Endometrial microvascular endothelial cells (primary cell): ENCODE results near the gene HTR7. TPM values are rescaled to one million over a fixed set of nuclear protein-coding genes. Genes with fewer than 3 reads are reported as not detected.
"Not testable (repeated sequence)": the region's sequence is repeated elsewhere in the genome, so short reads cannot be mapped to it uniquely, and the experiment has no call there.

Experiments
- in situ Hi-C: cut with HindIII; loops from 2 replicates; pipeline ENCODE4 v1.10.0; 2017; ENCODE audit warnings: low sequenced_read_pairs, low pct_unique_long_range_greater_than_20kb; ENCODE audit errors: inconsistent ontology term
- total RNA-seq: library from RNA; depleted of rRNA; stranded (reverse); fragments of >200 nt; gene quantifications from one replicate; pipeline ENCODE4 v1.2.3, GENCODE V29; 2015; ENCODE audit errors: inconsistent ontology term

Gene HTR7
- total RNA-seq, 1 donor from 2014 or later = 1.3 TPM

DNA sequence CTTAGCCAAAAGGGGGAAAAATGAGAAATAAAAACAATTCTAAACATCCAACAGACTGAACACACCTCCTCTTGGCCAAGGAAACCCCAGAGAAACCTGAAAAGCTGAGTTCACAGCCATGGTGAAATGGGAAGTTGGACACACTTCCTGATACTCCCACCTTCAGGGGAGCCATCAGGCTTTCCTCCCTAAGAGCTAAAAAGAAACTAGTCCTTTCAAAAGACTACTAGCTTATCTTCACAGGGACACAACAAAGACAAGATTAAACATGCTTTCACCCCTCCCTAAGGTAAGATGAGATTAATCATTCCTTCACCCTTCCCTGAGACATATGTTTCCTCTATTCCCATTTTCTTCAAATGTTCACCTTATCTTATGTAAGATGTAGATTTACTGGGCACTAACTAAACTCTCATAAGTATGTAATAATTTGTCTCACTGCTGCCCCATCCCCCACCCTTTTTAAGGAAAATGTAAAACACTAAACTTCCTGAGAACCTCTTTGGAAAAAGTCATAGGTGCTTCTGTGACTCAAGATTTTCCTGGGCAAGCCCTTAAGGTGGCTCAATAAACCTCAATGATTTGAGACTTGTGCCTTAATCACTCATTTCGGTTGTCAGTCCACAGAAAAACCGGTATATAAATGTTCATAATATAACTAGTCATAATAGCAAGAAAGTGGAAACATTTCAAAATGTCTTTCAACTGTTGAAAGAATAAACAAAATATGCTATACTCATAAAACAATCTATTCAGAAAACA, 40.5 kb downstream of the HTR7 start:
- in situ Hi-C loops = no loop called here

DNA sequence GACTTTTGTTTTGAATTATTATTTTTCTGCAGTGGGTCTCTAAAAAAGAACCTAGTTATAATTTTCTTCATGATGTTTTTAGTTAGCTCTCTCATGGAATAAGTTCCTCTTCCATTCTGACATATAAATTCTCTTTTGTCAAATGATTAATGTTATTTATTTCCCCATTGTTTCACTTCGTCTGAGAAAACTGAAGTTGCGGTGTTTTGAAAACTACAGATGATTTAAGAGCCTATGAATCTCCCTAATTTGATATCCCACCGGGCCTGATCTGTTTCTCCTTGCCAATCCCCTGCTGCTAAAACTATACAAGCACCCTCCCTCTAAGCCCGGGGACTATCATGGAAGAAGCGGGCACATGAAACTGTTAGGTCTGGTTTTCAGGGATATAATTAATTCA, 41.4 kb downstream of the HTR7 start:
- in situ Hi-C loops = no loop called here

DNA sequence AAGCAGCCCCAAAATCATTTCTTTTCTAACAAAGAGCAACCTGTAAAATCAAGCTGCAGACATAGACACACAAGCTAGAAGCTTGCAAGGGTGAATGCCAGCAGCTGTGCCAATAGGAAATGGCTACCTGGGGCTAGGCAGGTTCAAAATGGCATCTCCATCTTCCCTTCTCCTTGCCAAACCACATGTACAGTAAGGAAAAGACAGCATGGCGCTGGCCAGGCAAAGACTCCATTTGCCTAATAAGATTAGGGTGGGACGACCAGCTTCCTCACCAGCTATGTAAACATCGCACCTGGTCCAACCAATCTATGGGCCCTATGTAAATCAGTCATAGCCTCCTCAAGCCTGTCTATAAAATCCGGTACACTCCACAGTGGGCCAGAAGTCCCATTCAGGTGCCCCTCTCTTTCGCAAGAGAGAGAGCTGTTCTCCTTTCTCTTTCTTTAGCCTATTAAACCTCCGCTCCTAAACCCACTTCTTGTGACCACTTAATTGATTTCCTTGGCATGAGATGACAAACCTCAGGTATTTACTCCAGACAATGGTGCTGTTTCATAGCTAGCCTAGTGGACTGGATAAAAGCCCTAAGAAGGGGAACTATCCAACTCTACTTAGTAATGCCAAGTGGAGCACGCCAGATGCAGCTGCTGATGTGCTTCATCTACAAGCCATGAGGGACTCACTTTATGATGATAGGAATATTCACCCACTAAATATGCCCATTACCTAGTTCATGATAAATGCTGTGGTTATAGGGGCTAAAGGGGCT, 44.1 kb downstream of the HTR7 start:
- in situ Hi-C loops = no loop called here

DNA sequence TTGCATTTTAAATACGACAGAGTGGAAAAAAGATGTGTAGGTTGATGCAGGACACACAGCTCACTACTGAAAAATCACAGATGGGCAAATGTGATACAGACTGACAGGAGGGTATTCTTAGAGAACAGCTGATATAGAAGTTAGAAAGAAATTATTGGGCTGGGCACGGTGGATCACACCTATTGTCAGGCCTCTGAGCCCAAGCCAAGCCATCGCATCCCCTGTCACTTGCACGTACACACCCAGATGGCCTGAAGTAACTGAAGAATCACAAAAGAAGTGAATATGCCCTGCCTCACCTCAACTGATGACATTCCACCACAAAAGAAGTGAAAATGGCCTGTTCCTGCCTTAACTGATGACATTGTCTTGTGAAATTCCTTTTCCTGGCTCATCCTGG, 50.7 kb downstream of the HTR7 start:
- in situ Hi-C loops = not testable (repeated sequence)

DNA sequence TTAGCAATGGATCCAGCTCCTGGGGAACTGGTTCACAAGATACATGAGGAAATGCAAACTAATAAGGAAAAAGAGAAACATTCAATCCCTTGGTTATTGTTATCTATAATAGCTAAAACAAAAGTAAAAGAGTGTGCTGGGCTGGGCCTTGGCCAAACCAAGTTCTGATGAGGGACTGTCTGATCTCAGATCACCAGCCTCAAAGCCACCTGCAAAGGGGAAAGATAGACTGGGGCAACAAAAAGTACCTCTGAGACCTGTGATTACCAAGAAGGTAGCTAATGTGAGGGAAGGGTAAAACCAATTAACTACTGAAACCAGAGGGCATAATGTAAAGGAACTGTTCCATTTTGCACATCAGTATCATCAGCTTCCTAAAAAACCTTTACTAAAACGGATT, 51.2 kb downstream of the HTR7 start:
- in situ Hi-C loops = no loop called here

DNA sequence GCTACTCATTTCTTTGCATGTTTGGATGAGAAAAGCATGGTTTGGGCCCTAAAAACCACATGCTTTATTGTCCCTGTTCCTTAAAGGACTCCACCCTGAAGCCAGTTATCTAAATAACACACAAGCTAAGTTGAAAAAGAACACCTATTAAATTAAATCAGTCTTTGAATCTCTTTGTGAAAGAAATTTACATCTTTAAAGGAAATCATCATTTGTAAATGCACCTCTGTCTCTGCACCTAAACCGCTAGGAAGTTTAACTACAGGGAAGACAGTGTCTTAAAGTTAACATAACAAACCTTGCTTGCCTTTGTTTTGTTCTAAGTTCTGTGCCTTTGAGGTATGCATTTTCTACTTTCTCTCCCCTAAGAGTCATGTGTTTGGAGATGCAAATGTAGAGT, 52.6 kb downstream of the HTR7 start:
- in situ Hi-C loops = no loop called here

DNA sequence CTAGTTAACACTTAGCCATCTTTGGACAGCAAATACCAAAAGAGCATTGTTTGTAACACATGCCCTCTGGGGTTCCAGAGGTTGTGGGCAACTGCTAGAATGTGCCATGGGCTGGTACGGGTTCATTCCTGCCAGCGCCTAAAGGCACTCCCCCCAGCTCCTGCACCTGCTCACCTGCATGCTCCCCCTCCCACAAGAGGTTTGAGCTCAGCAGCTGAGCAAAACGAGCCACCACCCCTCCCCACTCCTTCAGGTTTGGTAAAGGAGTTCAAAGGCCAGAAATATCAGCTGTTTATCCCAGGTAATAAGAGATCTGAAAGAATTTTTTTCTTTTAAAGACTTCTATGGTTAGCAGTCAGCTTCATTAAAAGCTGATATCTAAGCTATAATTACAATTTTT, 53.5 kb downstream of the HTR7 start:
- in situ Hi-C loops = no loop called here

DNA sequence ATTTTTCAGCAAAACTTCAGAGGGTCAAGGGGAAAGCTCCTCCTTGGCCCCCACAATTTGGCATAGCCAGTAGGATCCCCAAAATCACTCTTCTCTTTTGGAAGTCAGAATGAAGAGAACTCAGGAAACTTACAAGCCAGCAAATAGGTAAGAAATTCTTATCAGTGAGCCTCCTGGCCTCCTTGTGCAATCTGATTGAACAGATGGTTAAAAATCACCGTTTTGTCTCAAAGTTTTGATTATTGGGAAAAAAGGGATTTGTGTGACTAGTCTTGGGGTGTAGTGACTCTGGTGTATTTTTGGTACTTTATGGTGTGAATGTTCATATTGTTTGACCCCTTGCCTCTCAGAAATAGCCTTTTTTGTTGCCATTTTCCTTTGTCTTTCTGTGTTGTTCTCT, 56.2 kb downstream of the HTR7 start:
- in situ Hi-C loops = no loop called here

DNA sequence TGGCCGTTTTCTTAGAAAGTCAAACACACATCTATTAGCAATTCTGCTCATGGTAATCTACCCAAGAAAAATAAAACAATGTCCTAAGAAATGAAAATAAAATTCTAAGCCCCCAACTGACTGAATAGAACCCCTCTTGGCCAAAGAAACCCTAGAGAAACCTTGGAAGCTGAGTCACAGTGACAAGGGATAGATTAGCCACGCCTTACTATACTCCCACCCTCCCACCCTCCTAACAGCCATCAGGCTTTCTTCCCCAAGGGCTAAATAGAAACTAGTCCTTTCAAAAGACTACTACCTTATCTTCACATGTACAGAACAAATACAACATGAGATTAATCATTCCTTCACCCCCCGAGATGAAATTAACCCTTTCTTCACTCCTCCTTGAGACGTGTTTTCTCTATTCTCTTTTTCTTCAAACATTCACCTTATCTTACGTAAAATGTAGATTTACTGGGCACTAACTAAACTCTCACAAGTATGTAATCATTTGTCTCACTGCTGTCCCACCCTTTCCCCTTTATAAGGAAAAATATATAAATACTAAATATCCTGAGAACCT, 57.5 kb downstream of the HTR7 start:
- in situ Hi-C loops = no loop called here

DNA sequence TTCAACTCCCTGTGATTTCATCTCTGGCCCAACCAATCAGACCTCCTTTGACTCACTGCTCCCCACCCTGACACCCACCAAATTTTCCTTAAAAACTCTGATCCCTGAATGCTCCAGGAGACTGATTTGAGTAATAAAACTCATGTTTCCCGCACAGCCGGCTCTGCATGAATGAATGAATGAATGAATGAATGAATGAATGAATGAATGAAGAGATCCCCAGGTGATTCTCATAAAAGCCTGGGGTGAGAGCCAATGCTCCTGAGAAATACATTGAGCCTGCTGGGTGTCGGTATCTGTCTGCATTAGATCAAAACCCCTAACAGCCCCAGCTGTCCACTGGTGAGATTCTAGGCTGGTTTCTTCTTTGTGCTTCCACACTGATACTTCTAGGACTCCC, 58.7 kb downstream of the HTR7 start:
- in situ Hi-C loops = no loop called here

DNA sequence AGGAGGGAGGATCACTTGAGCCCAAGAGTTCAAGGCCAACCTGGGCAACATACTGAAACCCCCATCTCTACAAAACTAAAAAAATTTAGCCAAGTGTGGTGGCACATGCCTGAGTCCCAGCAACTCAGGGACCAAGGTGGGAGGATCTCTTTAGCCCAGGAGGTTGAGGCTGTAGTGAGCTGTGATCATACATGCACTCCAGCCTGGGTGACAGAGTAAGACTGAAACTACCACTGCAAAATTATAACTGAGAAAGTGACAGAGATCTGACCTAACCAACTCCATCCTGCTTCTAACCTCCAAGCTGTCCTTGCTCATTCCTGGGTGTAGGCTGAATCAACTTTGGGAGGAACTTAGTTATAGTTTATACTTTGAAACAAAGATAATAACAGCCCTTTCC, 59.4 kb downstream of the HTR7 start:
- in situ Hi-C loops = no loop called here

DNA sequence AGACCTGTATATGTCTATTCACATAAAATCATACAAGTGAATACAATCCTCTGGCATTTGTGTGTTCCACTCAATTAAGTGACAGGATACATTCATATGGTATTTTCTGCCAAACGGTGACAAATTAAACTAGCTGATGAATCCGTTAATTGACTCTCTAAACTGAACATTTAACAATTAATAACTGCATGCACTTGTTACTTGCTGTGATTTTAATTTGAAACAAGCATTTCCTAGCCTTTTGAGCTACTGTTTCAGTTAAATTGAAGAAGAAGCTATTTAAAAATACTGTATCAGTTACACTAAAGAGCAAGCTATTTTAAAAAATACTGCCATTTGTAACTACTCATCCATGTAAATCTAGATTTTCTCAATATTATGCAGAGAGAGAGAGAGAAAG, 67.4 kb downstream of the HTR7 start:
- in situ Hi-C loops = no loop called here

DNA sequence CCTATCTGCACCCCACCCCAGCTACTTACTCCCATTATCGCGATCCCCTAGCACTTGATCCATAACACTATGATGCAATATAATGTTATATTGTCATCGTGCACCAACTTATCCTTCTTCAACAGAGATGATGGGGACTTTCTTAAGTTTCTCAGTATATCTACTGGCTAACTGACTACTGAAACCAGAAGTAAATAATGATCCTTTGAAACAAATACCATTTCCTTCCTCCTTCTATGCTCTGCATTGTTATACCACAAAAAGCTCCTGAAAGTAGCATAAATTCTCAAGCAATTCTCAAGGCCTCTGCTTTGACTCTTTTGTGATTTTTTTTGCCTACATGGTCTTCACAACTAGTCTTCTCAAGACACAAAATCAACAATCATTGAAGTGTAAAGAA, 68.9 kb downstream of the HTR7 start:
- in situ Hi-C loops = no loop called here

DNA sequence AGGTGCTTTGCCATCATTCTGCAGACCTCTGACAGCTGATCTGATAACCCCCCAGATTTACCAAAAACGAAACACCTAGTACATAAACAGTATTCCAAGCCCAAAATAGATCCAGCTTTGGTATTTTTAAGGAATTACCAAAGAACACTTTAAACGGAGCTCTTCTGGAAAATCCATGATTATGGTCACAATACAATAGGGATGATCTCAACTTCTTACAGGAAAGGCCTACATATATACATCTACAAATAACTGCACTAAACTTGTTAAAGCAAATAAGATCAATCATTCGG, 69.7 kb downstream of the HTR7 start:
- in situ Hi-C loops = no loop called here

DNA sequence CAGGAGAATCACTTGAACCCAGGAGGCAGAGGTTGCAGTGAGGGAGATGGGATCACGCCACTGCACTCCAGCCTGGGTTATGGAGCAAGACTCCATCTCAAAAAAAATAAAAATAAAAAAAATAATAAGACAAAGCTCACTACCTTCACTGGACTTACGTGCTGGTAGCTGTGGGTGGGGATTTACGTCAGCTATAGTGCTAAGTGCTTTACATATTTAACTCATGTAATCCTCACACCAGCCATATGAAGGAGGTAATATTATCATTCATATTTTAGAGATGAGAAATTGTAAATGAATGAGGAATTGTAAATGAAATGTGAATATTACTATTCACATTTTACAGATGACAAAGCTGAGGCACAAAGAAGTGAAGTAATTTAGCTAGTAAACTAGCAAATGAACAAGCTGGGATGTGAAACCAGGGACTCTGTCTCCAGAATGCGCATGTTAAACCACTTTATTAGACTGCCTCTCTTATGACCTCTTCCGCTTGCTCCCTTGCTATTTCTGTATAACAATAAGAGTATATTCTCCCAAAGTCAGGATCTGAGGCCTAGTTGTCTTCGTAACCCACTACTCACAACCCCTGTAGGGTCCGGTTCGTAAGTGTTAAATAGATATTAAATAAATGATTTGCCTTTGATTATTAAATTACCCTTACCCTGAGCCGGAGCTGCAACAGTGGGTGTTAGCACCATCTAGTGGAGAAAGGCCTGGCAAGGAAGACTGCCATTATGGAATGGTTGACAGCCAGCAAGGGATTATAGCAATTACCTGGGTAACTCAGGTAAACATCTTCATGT, 70.2 kb downstream of the HTR7 start:
- in situ Hi-C loops = no loop called here

DNA sequence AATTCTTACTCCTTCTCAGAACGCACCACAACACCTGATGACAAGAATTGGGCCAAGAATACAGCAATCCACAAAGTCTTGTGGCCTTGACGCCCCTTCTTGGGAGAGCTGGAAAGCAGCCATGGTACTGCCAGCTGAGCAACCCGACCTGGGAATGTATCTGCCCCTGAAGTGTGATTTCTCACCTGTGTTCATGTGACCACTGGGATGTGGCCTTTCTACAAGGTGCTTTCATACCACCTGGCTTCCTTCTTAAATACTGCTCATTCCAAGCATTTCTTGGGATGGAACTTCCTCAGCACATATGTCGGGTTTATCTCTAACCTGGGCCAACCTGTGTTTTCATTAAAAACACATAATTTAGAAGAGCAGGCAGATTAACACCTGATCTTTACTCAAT, 72.1 kb downstream of the HTR7 start:
- in situ Hi-C loops = no loop called here

DNA sequence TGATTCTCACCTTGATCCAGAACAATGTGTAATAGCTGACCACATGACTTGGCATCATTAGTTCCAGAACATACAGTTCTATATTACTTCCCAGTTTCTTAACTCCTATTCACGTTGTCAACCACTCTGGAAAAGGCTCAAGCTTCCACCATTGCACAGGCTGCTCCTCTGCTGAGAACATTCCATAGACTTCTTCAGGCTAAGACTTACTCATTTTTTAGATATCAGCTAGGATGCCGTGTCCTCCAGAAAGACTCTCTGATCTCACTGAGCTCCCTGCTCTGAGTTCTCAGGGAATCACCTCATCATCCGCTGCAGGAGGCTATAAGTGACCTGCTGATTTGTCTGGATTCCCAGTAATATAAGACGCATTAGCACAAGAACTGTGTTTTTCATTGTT, 73.1 kb downstream of the HTR7 start:
- in situ Hi-C loops = no loop called here

DNA sequence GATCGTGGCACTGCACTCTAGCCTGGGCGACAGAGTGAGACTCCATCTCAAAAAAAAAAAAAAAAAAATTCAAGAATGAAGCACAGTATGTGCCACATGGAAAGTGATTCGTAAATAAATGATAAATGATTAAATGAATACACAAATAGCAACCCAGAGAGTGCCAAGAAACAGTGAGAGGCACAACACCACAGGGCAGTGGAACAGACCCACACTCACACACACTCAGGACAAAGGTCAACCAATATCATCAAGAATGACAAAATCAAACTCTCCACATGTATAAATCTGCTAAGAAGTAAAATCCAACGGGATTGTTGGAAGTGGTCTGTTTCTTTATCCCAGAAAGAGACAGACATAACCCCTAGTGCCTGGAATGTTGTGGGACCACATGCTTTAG, 77.4 kb downstream of the HTR7 start:
- in situ Hi-C loops = no loop called here

DNA sequence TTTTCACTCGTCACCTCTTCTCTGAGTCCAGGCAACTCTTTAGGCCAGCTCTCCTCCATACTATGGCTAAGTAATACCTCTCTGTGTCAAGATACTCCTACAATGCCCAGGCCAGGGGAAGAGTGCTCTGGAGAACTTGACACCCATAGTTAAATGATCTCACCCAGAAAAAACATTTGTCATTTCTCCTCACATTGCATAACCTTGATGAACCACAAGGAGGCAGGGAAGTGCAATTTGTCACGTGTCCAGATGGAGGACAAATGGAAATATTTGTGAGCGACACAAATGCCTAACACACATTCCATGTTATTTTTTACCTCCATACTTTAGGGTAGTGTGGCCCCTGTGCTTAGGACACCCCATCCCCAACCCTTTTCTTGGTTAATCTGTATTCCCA, 78.3 kb downstream of the HTR7 start:
- in situ Hi-C loops = no loop called here

DNA sequence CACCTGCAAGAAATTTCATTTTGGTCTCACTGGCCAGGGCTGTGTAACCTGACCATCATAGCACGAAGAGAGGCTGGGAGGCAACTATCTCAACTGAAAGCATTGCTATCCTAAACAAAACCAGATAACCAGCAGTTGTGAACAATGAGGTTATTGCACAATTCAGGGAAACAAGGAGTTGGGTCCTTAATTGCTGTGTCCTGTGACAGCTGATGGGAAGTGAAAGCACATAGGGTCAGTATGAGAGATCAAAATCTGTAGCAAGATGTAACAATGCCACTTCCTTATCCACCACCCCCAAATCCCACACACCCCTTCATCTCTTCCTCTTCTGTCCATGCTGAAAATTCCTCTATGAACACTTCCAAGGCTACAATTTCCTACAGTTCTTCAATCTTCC, 80.2 kb downstream of the HTR7 start:
- in situ Hi-C loops = no loop called here
